ENCODE measurements around the gene ADAMTSL2. TPM values are rescaled to one million over a fixed set of nuclear protein-coding genes. Genes with fewer than 3 reads are reported as not detected.

ADAMTSL2 gene
- total and polyA plus RNA-seq, 2 of the 13 experiments (the other 11 are each of a cell fraction or from before 2014, with no cell fraction given), result 1.9 to 3.8 TPM

- in situ Hi-C loops (cut with HindIII; ENCODE audit: extremely low pct_ligation_motif_present, low pct_unique_long_range_greater_than_20kb) (no loop called here), intact Hi-C loops (cut with micrococcal nuclease; ENCODE audit: unreplicated experiment) (no loop called here)
- TF ChIP-seq ZNF570 (CRISPR knock-in tag; IDR thresholded peaks at IDR 0.05; ENCODE audit: borderline replicate concordance), result no peak
- no peak for TF ChIP-seq KDM4B (CRISPR knock-in tag; IDR thresholded peaks at IDR 0.05)
- TF ChIP-seq, protein P1, sequence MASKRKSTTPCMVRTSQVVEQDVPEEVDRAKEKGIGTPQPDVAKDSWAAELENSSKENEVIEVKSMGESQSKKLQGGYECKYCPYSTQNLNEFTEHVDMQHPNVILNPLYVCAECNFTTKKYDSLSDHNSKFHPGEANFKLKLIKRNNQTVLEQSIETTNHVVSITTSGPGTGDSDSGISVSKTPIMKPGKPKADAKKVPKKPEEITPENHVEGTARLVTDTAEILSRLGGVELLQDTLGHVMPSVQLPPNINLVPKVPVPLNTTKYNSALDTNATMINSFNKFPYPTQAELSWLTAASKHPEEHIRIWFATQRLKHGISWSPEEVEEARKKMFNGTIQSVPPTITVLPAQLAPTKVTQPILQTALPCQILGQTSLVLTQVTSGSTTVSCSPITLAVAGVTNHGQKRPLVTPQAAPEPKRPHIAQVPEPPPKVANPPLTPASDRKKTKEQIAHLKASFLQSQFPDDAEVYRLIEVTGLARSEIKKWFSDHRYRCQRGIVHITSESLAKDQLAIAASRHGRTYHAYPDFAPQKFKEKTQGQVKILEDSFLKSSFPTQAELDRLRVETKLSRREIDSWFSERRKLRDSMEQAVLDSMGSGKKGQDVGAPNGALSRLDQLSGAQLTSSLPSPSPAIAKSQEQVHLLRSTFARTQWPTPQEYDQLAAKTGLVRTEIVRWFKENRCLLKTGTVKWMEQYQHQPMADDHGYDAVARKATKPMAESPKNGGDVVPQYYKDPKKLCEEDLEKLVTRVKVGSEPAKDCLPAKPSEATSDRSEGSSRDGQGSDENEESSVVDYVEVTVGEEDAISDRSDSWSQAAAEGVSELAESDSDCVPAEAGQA (IDR thresholded peaks at IDR 0.05; ENCODE audit: low read depth), result no peak
- TF ChIP-seq, protein P1 (CRISPR knock-in tag; IDR thresholded peaks at IDR 0.05; ENCODE audit: borderline replicate concordance), result no peak
- no peak for TF ChIP-seq ISX (CRISPR knock-in tag; conservative IDR thresholded peaks at IDR 0.05)
- no peak for TF ChIP-seq TGIF2 (CRISPR knock-in tag; IDR thresholded peaks at IDR 0.05)
- TF ChIP-seq SP1 (IDR thresholded peaks at IDR 0.05), result no peak
- TF ChIP-seq SP1 (CRISPR knock-in tag; IDR thresholded peaks at IDR 0.05), result no peak
- no peak for TF ChIP-seq ZNF337 (CRISPR knock-in tag; IDR thresholded peaks at IDR 0.05; ENCODE audit: borderline replicate concordance, low read depth)
- no peak for TF ChIP-seq SPEN (CRISPR knock-in tag; IDR thresholded peaks at IDR 0.05; ENCODE audit: low read depth)
- no peak for TF ChIP-seq ZNF546 (CRISPR knock-in tag; conservative IDR thresholded peaks at IDR 0.05)
- TF ChIP-seq ZNF30 (CRISPR knock-in tag; IDR thresholded peaks at IDR 0.05), result no peak
- TF ChIP-seq DMAP1 (CRISPR knock-in tag; IDR thresholded peaks at IDR 0.05), result no peak
- no peak for TF ChIP-seq CREM (IDR thresholded peaks at IDR 0.05)
- TF ChIP-seq CREM (CRISPR knock-in tag; IDR thresholded peaks at IDR 0.05), result no peak
- TF ChIP-seq NFE2 (CRISPR knock-in tag; IDR thresholded peaks at IDR 0.05), result no peak
- no peak for TF ChIP-seq STAT6 (CRISPR knock-in tag; IDR thresholded peaks at IDR 0.05; ENCODE audit: borderline replicate concordance)
- Histone ChIP-seq H3K36me3 (replicated peaks in 1 of 2; ENCODE audit: control insufficient read depth in 1 of 2, insufficient read depth in 2 of 2, low read length in 2 of 2) (no peaks in the 10 kb centered on the region), H2AFZ (ENCODE audit: low read length) (no peak overlapping the region), H3K27me3 (ENCODE audit: control insufficient read depth in 1 of 2, insufficient read depth in 2 of 2, low read length in 2 of 2) (peaks cover 2 to 32% of the 10 kb centered on the region in 2 experiments), H3K4me2 (ENCODE audit: low read depth, low read length) (no peak overlapping the region), H3K9ac (ENCODE audit: insufficient read depth, low read depth, low read length) (no peak overlapping the region), H3K4me3 (replicated peaks in 1 of 3; ENCODE audit: insufficient read depth in 1 of 3, low read depth in 2 of 3, low read length in 3 of 3) (no peak overlapping the region), H4K20me1 (ENCODE audit: insufficient read depth, low read length) (no peaks in the 10 kb centered on the region), H3K4me1 (ENCODE audit: insufficient read depth, low read length) (no peaks in the 10 kb centered on the region), H3K27ac (ENCODE audit: extremely low read length, insufficient read depth, low read length) (no peak overlapping the region), H3K79me2 (ENCODE audit: insufficient read depth, low read length) (no peaks in the 10 kb centered on the region), H3K9me3 (ENCODE audit: low read length) (peaks cover 21% of the 10 kb centered on the region)
- BruUV-seq (replicated peaks), result no TSS peak
- ATAC-seq (no peak), FAIRE-seq (no peak), DNase-seq (ENCODE audit: low spot score) (no peak)
- CTCF ChIA-PET (ENCODE audit: low intra/inter-chr PET ratio, low total read pairs), result no interaction called here
- POLR2A ChIA-PET, result no interaction called here
- WGBS (ENCODE audit: low lambda C conversion rate), result 36% methylated on average over 8 of the region's 8 CpGs
These were observed 61.4 kb downstream of the ADAMTSL2 start for GRCh38 chr9:133595910-133596309.
